ENCODE data around the gene TMUB2.

GRCh38 chr17:44230140-44230539, 43.4 kb downstream of the TMUB2 start:
- TF ChIP-seq, protein P1, sequence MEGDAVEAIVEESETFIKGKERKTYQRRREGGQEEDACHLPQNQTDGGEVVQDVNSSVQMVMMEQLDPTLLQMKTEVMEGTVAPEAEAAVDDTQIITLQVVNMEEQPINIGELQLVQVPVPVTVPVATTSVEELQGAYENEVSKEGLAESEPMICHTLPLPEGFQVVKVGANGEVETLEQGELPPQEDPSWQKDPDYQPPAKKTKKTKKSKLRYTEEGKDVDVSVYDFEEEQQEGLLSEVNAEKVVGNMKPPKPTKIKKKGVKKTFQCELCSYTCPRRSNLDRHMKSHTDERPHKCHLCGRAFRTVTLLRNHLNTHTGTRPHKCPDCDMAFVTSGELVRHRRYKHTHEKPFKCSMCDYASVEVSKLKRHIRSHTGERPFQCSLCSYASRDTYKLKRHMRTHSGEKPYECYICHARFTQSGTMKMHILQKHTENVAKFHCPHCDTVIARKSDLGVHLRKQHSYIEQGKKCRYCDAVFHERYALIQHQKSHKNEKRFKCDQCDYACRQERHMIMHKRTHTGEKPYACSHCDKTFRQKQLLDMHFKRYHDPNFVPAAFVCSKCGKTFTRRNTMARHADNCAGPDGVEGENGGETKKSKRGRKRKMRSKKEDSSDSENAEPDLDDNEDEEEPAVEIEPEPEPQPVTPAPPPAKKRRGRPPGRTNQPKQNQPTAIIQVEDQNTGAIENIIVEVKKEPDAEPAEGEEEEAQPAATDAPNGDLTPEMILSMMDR (IDR thresholded peaks at IDR 0.05; ENCODE audit: low read length): no peak
- TF ChIP-seq EZH2 (IDR thresholded peaks at IDR 0.05; ENCODE audit: borderline replicate concordance, low read length): no peak

Measured in OCI-LY1 (cell line).